ENCODE results near the gene NR1I3.

Gene NR1I3, protein sequence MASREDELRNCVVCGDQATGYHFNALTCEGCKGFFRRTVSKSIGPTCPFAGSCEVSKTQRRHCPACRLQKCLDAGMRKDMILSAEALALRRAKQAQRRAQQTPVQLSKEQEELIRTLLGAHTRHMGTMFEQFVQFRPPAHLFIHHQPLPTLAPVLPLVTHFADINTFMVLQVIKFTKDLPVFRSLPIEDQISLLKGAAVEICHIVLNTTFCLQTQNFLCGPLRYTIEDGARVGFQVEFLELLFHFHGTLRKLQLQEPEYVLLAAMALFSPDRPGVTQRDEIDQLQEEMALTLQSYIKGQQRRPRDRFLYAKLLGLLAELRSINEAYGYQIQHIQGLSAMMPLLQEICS

DNA sequence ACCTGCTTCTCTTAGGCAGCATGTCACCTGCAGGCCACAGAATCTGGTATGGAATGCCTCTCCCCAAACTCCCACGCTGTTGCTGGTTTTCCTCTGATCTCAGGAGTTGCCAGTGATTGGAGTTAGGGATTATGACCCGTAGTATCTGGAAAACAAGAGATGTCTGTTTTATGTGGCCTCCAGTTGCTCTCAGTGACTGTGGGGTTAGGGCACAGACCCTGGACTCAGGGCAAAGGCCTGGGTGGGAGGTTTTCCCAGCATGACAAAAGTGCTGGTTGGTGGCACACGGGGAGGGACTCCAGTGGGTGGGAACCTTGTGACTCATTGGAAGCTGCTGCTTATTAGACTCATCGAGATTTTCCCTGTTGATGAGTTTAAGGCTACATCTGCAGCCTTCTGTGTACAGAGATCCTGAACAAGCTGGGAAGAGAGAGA lies at the start of gene NR1I3:
NR1I3 (minus strand) TSS at position 165 of the 435 bp plus-strand sequence. CDS start 1,638 bp downstream, outside the sequence.
- ATAC-seq (ENCODE audit: insufficient read depth, low read depth): no peak
- no peak within 1 kb of the TSS for H3K4me2 ChIP-seq (ENCODE audit: insufficient read depth, low read length)
- H2AFZ ChIP-seq (ENCODE audit: low read depth, low read length): no peak within 1 kb of the TSS

DNA sequence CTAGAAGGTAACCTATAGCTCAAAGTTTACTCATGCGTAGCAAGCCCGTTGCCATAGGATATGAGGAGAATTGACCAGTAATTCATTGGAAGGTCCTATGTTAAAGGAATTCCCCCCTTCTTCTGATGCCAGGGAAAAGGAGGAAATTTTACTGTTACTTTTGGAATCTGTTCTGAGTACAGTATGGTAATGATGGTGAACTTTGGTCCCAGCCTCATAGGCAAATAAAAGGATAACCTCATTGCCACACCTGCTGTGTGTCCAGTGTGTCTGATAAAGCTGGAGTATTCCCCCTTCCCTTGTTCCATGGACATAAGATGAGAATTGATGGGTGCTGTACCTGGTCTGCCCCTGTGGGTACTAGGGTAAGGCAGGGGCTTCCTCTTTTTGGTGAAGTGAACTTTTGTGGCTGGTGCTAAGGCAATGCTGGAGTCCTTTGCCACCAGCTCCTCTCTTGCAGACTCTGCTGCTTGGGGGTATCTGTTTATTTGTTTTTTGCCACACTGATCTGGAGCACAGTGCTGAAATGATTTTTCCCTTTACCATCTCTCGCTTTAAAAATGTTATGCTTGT lies 49.6 kb upstream of the NR1I3 start:
- TF ChIP-seq, protein P1, sequence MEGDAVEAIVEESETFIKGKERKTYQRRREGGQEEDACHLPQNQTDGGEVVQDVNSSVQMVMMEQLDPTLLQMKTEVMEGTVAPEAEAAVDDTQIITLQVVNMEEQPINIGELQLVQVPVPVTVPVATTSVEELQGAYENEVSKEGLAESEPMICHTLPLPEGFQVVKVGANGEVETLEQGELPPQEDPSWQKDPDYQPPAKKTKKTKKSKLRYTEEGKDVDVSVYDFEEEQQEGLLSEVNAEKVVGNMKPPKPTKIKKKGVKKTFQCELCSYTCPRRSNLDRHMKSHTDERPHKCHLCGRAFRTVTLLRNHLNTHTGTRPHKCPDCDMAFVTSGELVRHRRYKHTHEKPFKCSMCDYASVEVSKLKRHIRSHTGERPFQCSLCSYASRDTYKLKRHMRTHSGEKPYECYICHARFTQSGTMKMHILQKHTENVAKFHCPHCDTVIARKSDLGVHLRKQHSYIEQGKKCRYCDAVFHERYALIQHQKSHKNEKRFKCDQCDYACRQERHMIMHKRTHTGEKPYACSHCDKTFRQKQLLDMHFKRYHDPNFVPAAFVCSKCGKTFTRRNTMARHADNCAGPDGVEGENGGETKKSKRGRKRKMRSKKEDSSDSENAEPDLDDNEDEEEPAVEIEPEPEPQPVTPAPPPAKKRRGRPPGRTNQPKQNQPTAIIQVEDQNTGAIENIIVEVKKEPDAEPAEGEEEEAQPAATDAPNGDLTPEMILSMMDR (IDR thresholded peaks at IDR 0.05; ENCODE audit: borderline replicate concordance, extremely low read depth, low read length, poor library complexity, severe bottlenecking): no peak
- no peak for TF ChIP-seq EZH2 (IDR thresholded peaks at IDR 0.05; ENCODE audit: borderline replicate concordance, low read depth, low read length, severe bottlenecking)
- no peak for DNase-seq
- no peak overlapping the region for H3K4me3 ChIP-seq (ENCODE audit: low read depth in 1 of 2, low read length in 2 of 2)
- no peaks in the 10 kb centered on the region for H3K36me3 ChIP-seq (ENCODE audit: insufficient read depth, low read length)
- H3K4me1 ChIP-seq (ENCODE audit: insufficient read depth, low read length): no peaks in the 10 kb centered on the region
- no peaks in the 10 kb centered on the region for H3K9me3 ChIP-seq (ENCODE audit: insufficient read depth, low read length, severe bottlenecking)
- no peak overlapping the region for H3K9ac ChIP-seq (ENCODE audit: low read depth, low read length)
- peaks cover 19% of the 10 kb centered on the region for H3K27me3 ChIP-seq (ENCODE audit: insufficient read depth, low read length, poor library complexity)
- H3K27ac ChIP-seq (ENCODE audit: low read length): no peak overlapping the region
- ATAC-seq (ENCODE audit: insufficient read depth, low read depth): no peak
- H3K4me2 ChIP-seq (ENCODE audit: insufficient read depth, low read length): no peak overlapping the region
- no peak overlapping the region for H2AFZ ChIP-seq (ENCODE audit: low read depth, low read length)
- H4K20me1 ChIP-seq (ENCODE audit: insufficient read depth, low read length): no peaks in the 10 kb centered on the region
- H3K79me2 ChIP-seq (ENCODE audit: insufficient read depth, low read length): no peaks in the 10 kb centered on the region

More for the DNA sequence above, at the start of gene NR1I3:
- Histone ChIP-seq H3K4me3 (ENCODE audit: low read depth in 1 of 2, low read length in 2 of 2) (no peak within 1 kb of the TSS), H4K20me1 (ENCODE audit: insufficient read depth, low read length) (no peaks in the 10 kb centered on the region), H3K27ac (ENCODE audit: low read length) (no peak within 1 kb of the TSS), H3K36me3 (ENCODE audit: insufficient read depth, low read length) (no peaks in the 10 kb centered on the region), H3K4me1 (ENCODE audit: insufficient read depth, low read length) (no peaks in the 10 kb centered on the region), H3K79me2 (ENCODE audit: insufficient read depth, low read length) (no peaks in the 10 kb centered on the region), H3K9ac (ENCODE audit: low read depth, low read length) (no peak within 1 kb of the TSS), H3K27me3 (ENCODE audit: insufficient read depth, low read length, poor library complexity) (no peaks in the 10 kb centered on the region), H3K9me3 (ENCODE audit: insufficient read depth, low read length, severe bottlenecking) (no peaks in the 10 kb centered on the region)
- DNase-seq: no peak
- TF ChIP-seq EZH2 (IDR thresholded peaks at IDR 0.05; ENCODE audit: borderline replicate concordance, low read depth, low read length, severe bottlenecking): no peak
- TF ChIP-seq, protein P1 (IDR thresholded peaks at IDR 0.05; ENCODE audit: borderline replicate concordance, extremely low read depth, low read length, poor library complexity, severe bottlenecking): no peak

DNA sequence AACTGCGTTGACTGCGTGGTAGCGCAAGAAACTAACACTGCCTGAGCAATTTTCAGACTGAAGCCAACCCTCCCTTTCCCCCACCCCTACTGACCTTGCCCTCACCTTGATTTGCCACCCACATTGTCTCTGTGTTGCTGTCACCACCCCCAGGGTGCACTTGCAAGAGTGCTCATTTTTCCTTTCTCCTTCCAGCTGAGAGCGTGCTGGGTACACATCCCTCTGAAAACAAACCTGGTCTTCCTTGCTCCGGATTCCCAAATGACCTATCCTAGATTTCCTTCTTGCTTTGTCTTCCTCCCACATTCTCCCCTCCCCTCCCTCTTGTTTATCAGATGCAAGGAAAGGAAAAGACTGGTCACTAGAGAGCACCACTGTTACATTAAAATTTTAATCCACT lies 47.5 kb upstream of the NR1I3 start:
- ATAC-seq (ENCODE audit: insufficient read depth, low read depth) (no peak), DNase-seq (no peak)
- Histone ChIP-seq H3K4me2 (ENCODE audit: insufficient read depth, low read length) (no peak overlapping the region), H3K9me3 (ENCODE audit: insufficient read depth, low read length, severe bottlenecking) (no peaks in the 10 kb centered on the region), H3K36me3 (ENCODE audit: insufficient read depth, low read length) (no peaks in the 10 kb centered on the region), H3K4me1 (ENCODE audit: insufficient read depth, low read length) (no peaks in the 10 kb centered on the region), H3K9ac (ENCODE audit: low read depth, low read length) (no peak overlapping the region), H3K79me2 (ENCODE audit: insufficient read depth, low read length) (no peaks in the 10 kb centered on the region), H4K20me1 (ENCODE audit: insufficient read depth, low read length) (no peaks in the 10 kb centered on the region), H3K27me3 (ENCODE audit: insufficient read depth, low read length, poor library complexity) (peaks cover 19% of the 10 kb centered on the region), H3K27ac (ENCODE audit: low read length) (no peak overlapping the region), H3K4me3 (ENCODE audit: low read depth in 1 of 2, low read length in 2 of 2) (no peak overlapping the region), H2AFZ (ENCODE audit: low read depth, low read length) (no peak overlapping the region)
- TF ChIP-seq EZH2 (IDR thresholded peaks at IDR 0.05; ENCODE audit: borderline replicate concordance, low read depth, low read length, severe bottlenecking): no peak

DNA sequence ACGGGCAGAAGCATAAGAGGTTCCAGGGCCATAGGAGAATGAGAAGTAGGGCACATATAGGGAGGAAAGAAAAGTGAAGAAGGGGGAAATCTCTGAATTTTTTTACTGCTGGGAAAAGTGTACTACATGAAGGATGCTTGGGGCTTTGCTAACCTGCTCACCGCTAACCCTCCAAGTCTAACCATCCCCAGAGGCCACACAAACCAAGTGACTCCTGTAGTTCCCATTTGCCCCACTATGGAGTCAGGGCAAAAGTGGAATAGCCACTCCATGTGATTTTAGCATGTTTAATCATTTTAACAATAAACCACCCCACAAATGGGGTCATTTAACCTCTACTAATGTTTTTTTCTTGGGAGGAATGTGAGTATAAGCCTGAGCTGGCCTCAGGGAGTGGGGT lies 47.1 kb upstream of the NR1I3 start:
- Histone ChIP-seq H3K36me3 (ENCODE audit: insufficient read depth, low read length) (no peaks in the 10 kb centered on the region), H3K27ac (ENCODE audit: low read length) (no peak overlapping the region), H3K4me2 (ENCODE audit: insufficient read depth, low read length) (no peak overlapping the region)

More for the DNA sequence above, 47.1 kb upstream of the NR1I3 start:
- Histone ChIP-seq H3K4me1 (ENCODE audit: insufficient read depth, low read length) (no peaks in the 10 kb centered on the region), H3K4me3 (ENCODE audit: low read depth in 1 of 2, low read length in 2 of 2) (no peak overlapping the region), H2AFZ (ENCODE audit: low read depth, low read length) (no peak overlapping the region), H3K79me2 (ENCODE audit: insufficient read depth, low read length) (no peaks in the 10 kb centered on the region), H3K27me3 (ENCODE audit: insufficient read depth, low read length, poor library complexity) (peaks cover 19% of the 10 kb centered on the region), H4K20me1 (ENCODE audit: insufficient read depth, low read length) (no peaks in the 10 kb centered on the region), H3K9ac (ENCODE audit: low read depth, low read length) (no peak overlapping the region), H3K9me3 (ENCODE audit: insufficient read depth, low read length, severe bottlenecking) (no peaks in the 10 kb centered on the region)
- TF ChIP-seq EZH2 (IDR thresholded peaks at IDR 0.05; ENCODE audit: borderline replicate concordance, low read depth, low read length, severe bottlenecking): no peak
- TF ChIP-seq, protein P1 (IDR thresholded peaks at IDR 0.05; ENCODE audit: borderline replicate concordance, extremely low read depth, low read length, poor library complexity, severe bottlenecking): no peak
- ATAC-seq (ENCODE audit: insufficient read depth, low read depth) (no peak), DNase-seq (no peak)

All from DND-41 (cell line).